Neural cell (in vitro differentiated cells): ENCODE results near the gene CLDND2. TPM values are rescaled to one million over a fixed set of nuclear protein-coding genes. Genes with fewer than 3 reads are reported as not detected.
A peak's percentile ranks its signal among the peaks of the same experiment; 100 is the strongest.

Experiments
- H2AFZ ChIP-seq: fragments of 200-600, 300-800 bp; sonication (generic), shearing (Covaris generic); 2 replicates; pipeline ENCODE4 v1.6.0; 2014; ENCODE audit warnings: low read depth, mild to moderate bottlenecking, antibody characterized with exemption, low read length, moderate library complexity
- H3F3A ChIP-seq: fragments of 200-600 bp; shearing (Covaris generic); 2 replicates; pipeline ENCODE4 v1.6.1; 2016; ENCODE audit warnings: mild to moderate bottlenecking, moderate library complexity, mixed read lengths, antibody characterized with exemption, low read length; ENCODE audit not compliant: insufficient read depth, poor library complexity, severe bottlenecking
- H3K27ac ChIP-seq: fragments of 200-600, 300-800 bp; sonication (generic), shearing (Covaris generic); 2 replicates; pipeline ENCODE4 v1.5.1; 2014; ENCODE audit warnings: mild to moderate bottlenecking, low read length, moderate library complexity
- H3K27me3 ChIP-seq: fragments of 300-800, 200-600 bp; sonication (generic), shearing (Covaris generic); 2 replicates; pipeline ENCODE4 v1.6.0; 2014; ENCODE audit warnings: mild to moderate bottlenecking, low read depth, low read length, moderate library complexity; ENCODE audit not compliant: insufficient read depth
- H3K36me3 ChIP-seq: fragments of 300-800, 200-600 bp; sonication (generic), shearing (Covaris generic); 2 replicates; pipeline ENCODE4 v1.5.1; 2014; ENCODE audit warnings: mild to moderate bottlenecking, antibody characterized with exemption, low read length, moderate library complexity; ENCODE audit not compliant: insufficient read depth
- H3K4me2 ChIP-seq: fragments of 300-800, 200-600 bp; sonication (generic), shearing (Covaris generic); 2 replicates; pipeline ENCODE4 v1.6.0; 2014; ENCODE audit warnings: mild to moderate bottlenecking, low read length
- H3K4me3 ChIP-seq: fragments of 300-800, 200-600 bp; sonication (generic), shearing (Covaris generic); 2 replicates; pipeline ENCODE4 v1.5.1; 2014; ENCODE audit warnings: mild to moderate bottlenecking, low read length, moderate library complexity
- H3K79me2 ChIP-seq: fragments of 200-600 bp; shearing (Covaris generic); replicated peaks from 2 replicates; pipeline ENCODE4 v1.6.0; 2014; ENCODE audit warnings: mild to moderate bottlenecking, low read length, moderate library complexity; ENCODE audit not compliant: insufficient read depth
- H3K9ac ChIP-seq: fragments of 300-800, 200-600 bp; sonication (generic), shearing (Covaris generic); 2 replicates; pipeline ENCODE4 v1.6.1; 2016; ENCODE audit warnings: mild to moderate bottlenecking, low read length, mixed read lengths
- H3K9me2 ChIP-seq: fragments of 200-600 bp; shearing (Covaris generic); 2 replicates; pipeline ENCODE4 v1.6.1; 2016; ENCODE audit warnings: mild to moderate bottlenecking, low read length, mixed read lengths; ENCODE audit not compliant: insufficient read depth
- H3K9me3 ChIP-seq: fragments of 200-600, 300-800 bp; sonication (generic), shearing (Covaris generic); 2 replicates; pipeline ENCODE4 v1.6.1; 2016; ENCODE audit warnings: mild to moderate bottlenecking, mixed run types, low read length, moderate library complexity, mixed read lengths
- H4K20me1 ChIP-seq: fragments of 200-600 bp; shearing (Covaris generic); 2 replicates; pipeline ENCODE4 v1.6.1; 2016; ENCODE audit warnings: mild to moderate bottlenecking, mixed run types; ENCODE audit not compliant: insufficient read depth
- CTCF ChIP-seq: fragments of 450-650 bp; IDR thresholded peaks from 2 replicates; pipeline ENCODE4 v1.5.1; 2014; ENCODE audit warnings: antibody characterized with exemption, mild to moderate bottlenecking, moderate library complexity; ENCODE audit not compliant: poor library complexity, severe bottlenecking
- EP300 ChIP-seq: fragments of 450-650 bp; conservative IDR thresholded peaks from 2 replicates; pipeline ENCODE4 v1.6.1; 2014; ENCODE audit warnings: antibody characterized with exemption, mild to moderate bottlenecking, moderate library complexity; ENCODE audit not compliant: poor library complexity, severe bottlenecking
- EZH2 ChIP-seq: fragments of 200-600, 300-800 bp; shearing (Covaris generic), sonication (generic); IDR thresholded peaks from 2 replicates; pipeline ENCODE4 v1.6.1; 2014; ENCODE audit warnings: antibody characterized with exemption, low read length, borderline replicate concordance, mild to moderate bottlenecking; ENCODE audit not compliant: insufficient read depth, poor library complexity, severe bottlenecking
- MXI1 ChIP-seq: fragments of 450-650 bp; conservative IDR thresholded peaks from 2 replicates; pipeline ENCODE4 v1.6.1; 2014; ENCODE audit warnings: antibody characterized with exemption, mild to moderate bottlenecking; ENCODE audit not compliant: poor library complexity, severe bottlenecking
- POLR2AphosphoS5 ChIP-seq: IDR thresholded peaks from 2 replicates; pipeline ENCODE4 v1.6.1; 2012
- RAD21 ChIP-seq: fragments of 450-650 bp; conservative IDR thresholded peaks from 2 replicates; pipeline ENCODE4 v1.6.1; 2014; ENCODE audit warnings: antibody characterized with exemption, mild to moderate bottlenecking, moderate library complexity
- REST ChIP-seq: IDR thresholded peaks from 2 replicates; pipeline ENCODE4 v1.6.1; 2012; ENCODE audit warnings: borderline replicate concordance
- SMC3 ChIP-seq: fragments of 450-650 bp; conservative IDR thresholded peaks from 2 replicates; pipeline ENCODE4 v1.6.1; 2014; ENCODE audit warnings: antibody characterized with exemption, mild to moderate bottlenecking, moderate library complexity; ENCODE audit not compliant: poor library complexity
- TAF1 ChIP-seq: IDR thresholded peaks from 2 replicates; pipeline ENCODE4 v1.6.1; 2012; ENCODE audit warnings: low read depth
- polyA plus RNA-seq: library from polyadenylated mRNA; depleted of rRNA; stranded (reverse); fragments of >200 nt; gene quantifications from 2 replicates; pipeline ENCODE4 v1.2.3, GENCODE V29; 2014

CLDND2 gene
- polyA plus RNA-seq, 1 donor from 2014 or later = not detected

DNA sequence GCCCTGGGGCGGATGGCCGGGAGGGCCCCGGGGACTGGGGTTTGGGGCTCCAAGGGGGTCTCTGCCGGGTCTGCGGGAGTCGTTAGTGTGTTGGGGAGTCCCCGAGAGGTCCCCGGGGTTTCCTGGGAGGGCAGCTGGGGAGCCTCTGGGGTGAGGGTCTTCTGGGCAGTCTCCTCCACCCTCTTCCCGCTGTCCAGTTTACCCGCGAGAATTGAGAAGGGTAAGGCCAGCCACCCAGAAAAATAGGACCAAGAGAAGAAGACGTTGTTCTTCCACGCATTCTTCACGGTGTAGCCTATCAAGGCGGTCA is 1.6 kb downstream of the CLDND2 start:
- TF ChIP-seq REST (no peak), TAF1 (peak; percentile 6), MXI1 (no peak), EP300 (no peak), RAD21 (no peak), POLR2AphosphoS5 (peak; percentile 59), CTCF (no peak)

DNA sequence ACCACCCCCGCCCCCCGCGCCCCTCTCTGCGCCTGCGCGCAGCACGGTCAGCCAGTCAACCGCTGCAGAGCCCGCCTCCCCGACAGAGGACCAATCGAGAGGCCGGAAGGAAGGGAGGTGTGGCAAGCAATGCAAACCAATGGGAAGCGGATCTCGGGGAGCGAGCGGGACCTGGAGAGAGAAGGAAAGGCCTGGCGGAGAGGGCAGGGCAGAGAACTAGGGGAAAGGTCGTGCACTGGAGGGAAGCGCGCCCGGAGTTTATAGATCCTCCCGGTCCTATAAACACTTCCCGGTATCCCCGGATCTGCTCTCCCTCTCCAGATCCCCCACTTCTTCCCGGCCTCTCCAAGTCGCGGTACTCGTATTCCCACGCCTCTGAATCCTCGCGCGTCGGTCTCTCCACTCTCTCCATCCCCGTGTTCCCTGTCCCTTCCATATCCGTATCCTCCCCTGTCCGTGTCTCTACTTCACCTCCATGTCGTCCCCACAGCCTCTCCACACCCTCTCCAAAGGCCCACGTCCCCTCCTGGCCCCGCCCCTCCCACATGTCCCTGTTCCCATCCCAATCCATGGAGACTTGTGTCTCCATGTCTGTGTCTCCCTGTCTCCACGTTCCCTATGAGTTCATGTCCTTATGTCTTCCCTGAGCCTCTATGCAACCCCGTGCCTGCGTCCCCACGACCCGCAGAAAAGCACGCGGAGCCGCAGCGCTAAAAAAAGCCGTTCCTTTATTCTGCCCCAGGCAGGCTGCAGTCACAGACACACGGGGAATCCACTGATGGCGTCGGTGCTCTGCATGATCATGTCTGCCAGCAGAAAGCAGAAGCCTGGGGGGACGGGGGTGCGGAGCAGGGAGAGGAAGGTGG is 2.2 kb downstream of the CLDND2 start:
- peak overlapping the region; percentile 83 for H3K9ac ChIP-seq
- H3K27ac ChIP-seq = peak overlapping the region; percentile 66
- no peaks in the 10 kb centered on the region for H3K9me2 ChIP-seq
- no peaks in the 10 kb centered on the region for H4K20me1 ChIP-seq
- H3K9me3 ChIP-seq = no peaks in the 10 kb centered on the region
- peak overlapping the region; percentile 98 for H3K4me2 ChIP-seq
- no peaks in the 10 kb centered on the region for H3K79me2 ChIP-seq
- H2AFZ ChIP-seq = peak overlapping the region; percentile 93
- H3K36me3 ChIP-seq = no peaks in the 10 kb centered on the region
- TF ChIP-seq CTCF (no peak), EP300 (no peak), POLR2AphosphoS5 (peak; percentile 93), EZH2 (no peak), REST (peak; percentile 20), TAF1 (no peak), MXI1 (peak; percentile 63), SMC3 (no peak), RAD21 (no peak)
- H3F3A ChIP-seq = peaks cover 5% of the 10 kb centered on the region
- H3K27me3 ChIP-seq = no peaks in the 10 kb centered on the region
- H3K4me3 ChIP-seq = peak overlapping the region; percentile 85

More for the DNA sequence above, 1.6 kb downstream of the CLDND2 start:
- Histone ChIP-seq H3K79me2 (no peaks in the 10 kb centered on the region), H4K20me1 (no peaks in the 10 kb centered on the region), H3K4me3 (peak overlapping the region; percentile 85), H3K4me2 (peak overlapping the region; percentile 98), H3K9ac (peak overlapping the region; percentile 83), H3K9me2 (no peaks in the 10 kb centered on the region), H3F3A (peaks cover 5% of the 10 kb centered on the region), H2AFZ (peak overlapping the region; percentile 93), H3K36me3 (no peaks in the 10 kb centered on the region), H3K27ac (peak overlapping the region; percentile 66), H3K27me3 (no peaks in the 10 kb centered on the region), H3K9me3 (no peaks in the 10 kb centered on the region)
